Fibroblast of the aortic adventitia (primary cell): Measurements from ENCODE around the gene PDCL3. TPM values are rescaled to one million over a fixed set of nuclear protein-coding genes. Genes with fewer than 3 reads are reported as not detected.

Source experiments
- DNase-seq: peaks from one replicate; pipeline ENCODE4 v3.0.0-alpha.2; 2010; ENCODE audit warnings: low read depth
- H3K4me3 ChIP-seq: 2 replicates; pipeline ENCODE4 v1.5.1; 2011; ENCODE audit warnings: low read depth, mild to moderate bottlenecking, control low read depth, low read length, moderate library complexity
- total RNA-seq: library from RNA; depleted of rRNA; stranded (reverse); fragments of >200 nt; gene quantifications from 2 replicates; pipeline ENCODE4 v1.2.3, GENCODE V29; 2012; ENCODE audit warnings: low replicate concordance
- TF ChIP-seq, protein P1 (sequence below): IDR thresholded peaks from 2 replicates; pipeline ENCODE4 v1.5.1; 2011; ENCODE audit warnings: mild to moderate bottlenecking, low read length, control low read depth, inconsistent platforms; ENCODE audit not compliant: insufficient read depth

PDCL3 gene
- total RNA-seq: 15.4 and 16.2 TPM in 2 replicates

GRCh38 chr2:100562613-100563406 is at the start of gene PDCL3:
TSS of gene PDCL3 (plus strand) at chr2:100562993. CDS start at chr2:100563068, 75 bp downstream.
- TF ChIP-seq, protein P1, sequence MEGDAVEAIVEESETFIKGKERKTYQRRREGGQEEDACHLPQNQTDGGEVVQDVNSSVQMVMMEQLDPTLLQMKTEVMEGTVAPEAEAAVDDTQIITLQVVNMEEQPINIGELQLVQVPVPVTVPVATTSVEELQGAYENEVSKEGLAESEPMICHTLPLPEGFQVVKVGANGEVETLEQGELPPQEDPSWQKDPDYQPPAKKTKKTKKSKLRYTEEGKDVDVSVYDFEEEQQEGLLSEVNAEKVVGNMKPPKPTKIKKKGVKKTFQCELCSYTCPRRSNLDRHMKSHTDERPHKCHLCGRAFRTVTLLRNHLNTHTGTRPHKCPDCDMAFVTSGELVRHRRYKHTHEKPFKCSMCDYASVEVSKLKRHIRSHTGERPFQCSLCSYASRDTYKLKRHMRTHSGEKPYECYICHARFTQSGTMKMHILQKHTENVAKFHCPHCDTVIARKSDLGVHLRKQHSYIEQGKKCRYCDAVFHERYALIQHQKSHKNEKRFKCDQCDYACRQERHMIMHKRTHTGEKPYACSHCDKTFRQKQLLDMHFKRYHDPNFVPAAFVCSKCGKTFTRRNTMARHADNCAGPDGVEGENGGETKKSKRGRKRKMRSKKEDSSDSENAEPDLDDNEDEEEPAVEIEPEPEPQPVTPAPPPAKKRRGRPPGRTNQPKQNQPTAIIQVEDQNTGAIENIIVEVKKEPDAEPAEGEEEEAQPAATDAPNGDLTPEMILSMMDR: peak; percentile 25
- peak; percentile 99 for DNase-seq
- peak within 1 kb of the TSS; percentile 97 for H3K4me3 ChIP-seq

GRCh38 chr2:100513650-100514049 is 49.1 kb upstream of the PDCL3 start:
- H3K4me3 ChIP-seq: no peak overlapping the region
- TF ChIP-seq, protein P1: no peak
- DNase-seq: peak; percentile 49

DNA sequence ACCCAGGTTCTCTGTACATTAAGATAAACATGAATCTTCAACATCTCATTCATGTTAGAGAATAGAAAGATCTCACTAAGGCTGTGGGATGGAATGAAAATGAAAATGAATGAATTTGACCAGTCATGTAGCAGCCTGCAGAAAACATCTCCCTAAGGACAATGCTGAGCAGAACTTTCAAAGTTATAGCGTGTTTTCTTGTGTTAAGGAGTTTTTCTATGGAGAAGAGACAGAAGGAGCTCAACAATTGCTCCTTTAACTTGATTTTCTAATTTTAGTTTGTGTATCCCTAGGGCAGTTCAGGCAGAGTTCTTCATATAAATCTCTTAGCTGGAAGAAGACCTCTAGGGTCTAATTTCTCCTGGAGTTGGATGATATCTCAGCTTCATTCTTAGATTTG is 45.2 kb upstream of the PDCL3 start:
- no peak overlapping the region for H3K4me3 ChIP-seq
- TF ChIP-seq, protein P1: no peak
- DNase-seq: no peak

- DNase-seq: no peak
- TF ChIP-seq, protein P1: no peak
Observed at GRCh38 chr2:100518801-100519200, 44.0 kb upstream of the PDCL3 start.

DNA sequence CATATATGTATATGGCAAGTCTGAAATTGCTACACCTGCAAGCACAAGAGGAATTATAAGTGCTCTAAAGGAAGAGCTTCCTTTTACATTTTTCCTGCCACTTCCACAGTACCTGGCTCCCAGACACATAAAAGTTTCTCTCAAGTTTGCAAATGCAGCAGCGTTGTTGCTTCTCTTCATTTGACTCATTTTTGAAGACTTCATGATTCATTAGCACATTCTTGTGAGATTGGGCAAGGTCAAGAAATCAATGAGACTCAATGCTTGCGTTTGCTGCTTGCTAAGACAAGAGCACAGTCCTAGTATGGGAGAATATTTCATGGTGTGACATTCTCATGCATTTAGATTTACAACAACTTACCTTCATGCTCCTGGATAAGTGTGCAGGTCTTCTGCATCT is 42.6 kb upstream of the PDCL3 start:
- no peak for DNase-seq
- H3K4me3 ChIP-seq: no peak overlapping the region
- TF ChIP-seq, protein P1: no peak

More at GRCh38 chr2:100518801-100519200, 44.0 kb upstream of the PDCL3 start:
- no peak overlapping the region for H3K4me3 ChIP-seq

- DNase-seq: no peak
- TF ChIP-seq, protein P1: no peak
Observed at GRCh38 chr2:100522430-100522829, 40.4 kb upstream of the PDCL3 start.

More at GRCh38 chr2:100522430-100522829, 40.4 kb upstream of the PDCL3 start:
- H3K4me3 ChIP-seq: no peak overlapping the region
